Lower leg skin (tissue), 3 donors: ENCODE measurements around the gene LRRC14B.
"Not testable (repeated sequence)": the region's sequence is repeated elsewhere in the genome, so short reads cannot be mapped to it uniquely, and the experiment has no call there.

Experiments used
- CTCF ChIP-seq, 3 donors: fragments of 450-650 bp; IDR thresholded peaks; one replicate each; pipeline ENCODE4 v1.5.1; 2016; ENCODE audit warnings: antibody characterized with exemption in 3 of 3, mild to moderate bottlenecking in 3 of 3, moderate library complexity in 2 of 3
- POLR2A ChIP-seq, 2 donors: fragments of 450-650 bp; IDR thresholded peaks; one replicate each; pipeline ENCODE4 v1.6.1; 2016 to 2017; ENCODE audit warnings: antibody characterized with exemption in 2 of 2, mild to moderate bottlenecking in 1 of 2, moderate library complexity in 1 of 2

DNA sequence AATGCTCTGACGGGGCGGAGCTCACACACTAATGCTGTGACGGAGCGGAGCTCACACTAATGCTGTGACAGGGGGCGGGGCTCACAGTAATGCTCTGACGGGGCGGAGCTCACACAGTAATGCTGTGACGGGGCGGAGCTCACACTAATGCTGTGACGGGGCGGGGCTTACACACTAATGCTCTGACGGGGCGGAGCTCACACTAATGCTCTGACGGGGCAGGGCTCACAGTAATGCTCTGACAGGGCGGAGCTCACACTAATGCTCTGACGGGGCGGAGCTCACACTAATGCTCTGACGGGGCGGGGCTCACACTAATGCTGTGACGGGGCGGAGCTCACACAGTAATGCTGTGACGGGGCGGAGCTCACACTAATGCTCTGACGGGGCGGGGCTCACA lies 26.5 kb upstream of the LRRC14B start:
- not testable (repeated sequence) for TF ChIP-seq CTCF, POLR2A (IDR thresholded peaks at IDR 0.05)
